CD4-positive, alpha-beta T cell (primary cell): ENCODE data around the gene PNPLA7. TPM values are rescaled to one million over a fixed set of nuclear protein-coding genes. Genes with fewer than 3 reads are reported as not detected.

Experiments
- ATAC-seq: fragments of 200-7000 bp; cut with Tn5 transposase; one replicate; pipeline ENCODE4 v1.10.0; 2022; ENCODE audit warnings: mild to moderate bottlenecking; ENCODE audit not compliant: poor library complexity
- CTCF ChIA-PET: fragments of 350-600 bp; sonication (Branson Sonifier 250); formaldehyde crosslinking; loops from one replicate; lab custom pipeline; 2021; ENCODE audit warnings: antibody characterized with exemption, inconsistent platforms; lab: Charles Lee
- POLR2A ChIA-PET: fragments of 350-600 bp; sonication (Branson Sonifier 250); formaldehyde crosslinking; loops from one replicate; lab custom pipeline; 2021; ENCODE audit warnings: antibody characterized with exemption, inconsistent platforms; lab: Charles Lee
- DNase-seq, 14 experiments: peaks; one replicate each; pipeline ENCODE4 v3.0.0-alpha.2; 2013 to 2020; ENCODE audit warnings: mixed read lengths in 2 of 14
- H3K27ac ChIP-seq, 2 donors: one replicate each; pipeline versions ENCODE4 v1.5.1 to v1.7.0; 2013; ENCODE audit warnings: low read length in 2 of 2, low read depth in 1 of 2, mild to moderate bottlenecking in 1 of 2
- H3K27me3 ChIP-seq, 2 experiments: 1 replicate in 1 of 2; 2 replicates in 1 of 2; pipeline versions ENCODE4 v1.6.1 to v1.7.0; 2013; ENCODE audit warnings: low read length in 2 of 2, control low read depth in 1 of 2, mild to moderate bottlenecking in 1 of 2, moderate library complexity in 1 of 2; ENCODE audit not compliant: insufficient read depth in 2 of 2, control insufficient read depth in 1 of 2
- H3K36me3 ChIP-seq: one replicate; pipeline ENCODE4 v1.6.1; 2013; ENCODE audit warnings: low read length, control low read depth; ENCODE audit not compliant: insufficient read depth
- H3K4me1 ChIP-seq: one replicate; pipeline ENCODE4 v1.6.1; 2013; ENCODE audit warnings: low read length, control low read depth; ENCODE audit not compliant: insufficient read depth
- H3K4me3 ChIP-seq: one replicate; pipeline ENCODE4 v1.5.1; 2013; ENCODE audit warnings: mild to moderate bottlenecking, low read length, moderate library complexity
- H3K9me3 ChIP-seq, 2 experiments: 1 replicate in 1 of 2; 2 replicates in 1 of 2; pipeline versions ENCODE4 v1.6.1 to v1.7.0; 2013; ENCODE audit warnings: low read length in 2 of 2, mild to moderate bottlenecking in 2 of 2, control low read depth in 1 of 2, moderate library complexity in 1 of 2; ENCODE audit not compliant: control insufficient read depth in 1 of 2, insufficient read depth in 1 of 2
- H3K27ac Mint-ChIP-seq: one replicate; pipeline ENCODE4 v1.8.0; 2020; ENCODE audit warnings: mixed read lengths
- H3K27me3 Mint-ChIP-seq: one replicate; pipeline ENCODE4 v1.8.0; 2021; ENCODE audit warnings: mixed read lengths
- H3K36me3 Mint-ChIP-seq: one replicate; pipeline ENCODE4 v1.8.0; 2021; ENCODE audit warnings: low read depth, mixed read lengths
- H3K4me1 Mint-ChIP-seq: one replicate; pipeline ENCODE4 v1.8.0; 2021; ENCODE audit warnings: low read depth, mixed read lengths
- H3K4me3 Mint-ChIP-seq: one replicate; pipeline ENCODE4 v1.8.0; 2020; ENCODE audit warnings: mild to moderate bottlenecking, mixed read lengths
- H3K9me3 Mint-ChIP-seq: one replicate; pipeline ENCODE4 v1.8.0; 2020; ENCODE audit warnings: mixed read lengths
- intact Hi-C, 2 experiments: fragments of 100-400 bp; cut with DNase I in 1 of 2; cut with micrococcal nuclease in 1 of 2; formaldehyde crosslinking; loops; one replicate each; pipeline versions ENCODE4 v1.15.1 to v1.9.0; 2023 to 2025; cut with DNase I, micrococcal nuclease
- total RNA-seq, 174 experiments: library from RNA in 2 of 174; stranded (reverse) in 2 of 174; gene quantifications; one replicate each; pipeline ENCODE4 v1.2.3 and lab custom pipeline; 2021 to 2026
- TF ChIP-seq, protein P1 (sequence below): fragments of 200-600 bp; IDR thresholded peaks from one replicate; pipeline ENCODE4 v1.8.0; 2022; ENCODE audit warnings: antibody characterized with exemption, mild to moderate bottlenecking

The PNPLA7 gene
- total RNA-seq, 2 experiments from 2014 or later, result 7.8 to 8.4 TPM

DNA sequence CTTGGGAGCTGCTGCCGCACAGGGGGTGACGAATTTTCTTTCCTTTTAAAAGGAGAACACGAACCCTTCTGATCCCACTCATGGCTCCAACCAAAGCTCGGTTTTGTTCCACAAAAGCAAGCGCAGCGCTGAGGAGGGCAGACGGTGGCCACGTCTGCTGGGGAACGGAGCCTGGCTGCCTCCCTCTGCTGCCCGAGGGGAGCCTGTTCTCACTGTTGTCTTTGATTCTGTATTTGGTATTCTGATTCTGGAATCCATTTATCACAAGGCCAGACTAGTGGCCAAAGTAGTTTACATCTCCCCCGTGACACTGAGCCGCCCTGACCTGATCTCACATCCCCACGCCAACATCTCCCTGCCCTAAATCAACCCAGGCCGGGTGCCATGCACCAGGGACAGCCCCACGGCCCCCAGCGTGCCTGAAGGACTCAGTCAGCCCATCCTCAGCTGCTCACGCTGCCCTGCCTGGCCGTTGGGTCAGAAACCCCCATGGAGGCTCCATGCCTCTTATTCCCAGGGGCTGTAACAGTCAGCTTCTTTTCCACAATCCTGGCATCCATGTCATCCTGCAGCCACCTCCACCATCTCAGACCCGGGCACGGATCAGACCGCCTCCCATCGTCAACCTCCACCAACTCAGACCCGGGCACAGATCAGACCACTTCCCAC lies 84.3 kb downstream of the PNPLA7 start:
- no peaks in the 10 kb centered on the region for H3K36me3 Mint-ChIP-seq
- DNase-seq (no peak), ATAC-seq (no peak)
- no peaks in the 10 kb centered on the region for H3K9me3 ChIP-seq
- peaks cover 26% of the 10 kb centered on the region for H3K4me1 Mint-ChIP-seq
- no peak overlapping the region for H3K27ac ChIP-seq
- TF ChIP-seq, protein P1, sequence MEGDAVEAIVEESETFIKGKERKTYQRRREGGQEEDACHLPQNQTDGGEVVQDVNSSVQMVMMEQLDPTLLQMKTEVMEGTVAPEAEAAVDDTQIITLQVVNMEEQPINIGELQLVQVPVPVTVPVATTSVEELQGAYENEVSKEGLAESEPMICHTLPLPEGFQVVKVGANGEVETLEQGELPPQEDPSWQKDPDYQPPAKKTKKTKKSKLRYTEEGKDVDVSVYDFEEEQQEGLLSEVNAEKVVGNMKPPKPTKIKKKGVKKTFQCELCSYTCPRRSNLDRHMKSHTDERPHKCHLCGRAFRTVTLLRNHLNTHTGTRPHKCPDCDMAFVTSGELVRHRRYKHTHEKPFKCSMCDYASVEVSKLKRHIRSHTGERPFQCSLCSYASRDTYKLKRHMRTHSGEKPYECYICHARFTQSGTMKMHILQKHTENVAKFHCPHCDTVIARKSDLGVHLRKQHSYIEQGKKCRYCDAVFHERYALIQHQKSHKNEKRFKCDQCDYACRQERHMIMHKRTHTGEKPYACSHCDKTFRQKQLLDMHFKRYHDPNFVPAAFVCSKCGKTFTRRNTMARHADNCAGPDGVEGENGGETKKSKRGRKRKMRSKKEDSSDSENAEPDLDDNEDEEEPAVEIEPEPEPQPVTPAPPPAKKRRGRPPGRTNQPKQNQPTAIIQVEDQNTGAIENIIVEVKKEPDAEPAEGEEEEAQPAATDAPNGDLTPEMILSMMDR, result no peak
- POLR2A ChIA-PET, result no interaction called here
- H3K4me3 Mint-ChIP-seq, result no peak overlapping the region
- H3K4me3 ChIP-seq, result no peak overlapping the region
- H3K27ac Mint-ChIP-seq, result no peak overlapping the region
- H3K9me3 Mint-ChIP-seq, result no peaks in the 10 kb centered on the region
- CTCF ChIA-PET, result no interaction called here
- H3K36me3 ChIP-seq, result no peaks in the 10 kb centered on the region
- no peaks in the 10 kb centered on the region for H3K27me3 Mint-ChIP-seq
- intact Hi-C loops, result loop anchor here in 1 of 2 experiments (5.0 kb wide), 1 partner anchor 56 kb away; no protein-coding TSS in a partner anchor
- H3K4me1 ChIP-seq, result peaks cover 26% of the 10 kb centered on the region
- H3K27me3 ChIP-seq, result no peaks in the 10 kb centered on the region

DNA sequence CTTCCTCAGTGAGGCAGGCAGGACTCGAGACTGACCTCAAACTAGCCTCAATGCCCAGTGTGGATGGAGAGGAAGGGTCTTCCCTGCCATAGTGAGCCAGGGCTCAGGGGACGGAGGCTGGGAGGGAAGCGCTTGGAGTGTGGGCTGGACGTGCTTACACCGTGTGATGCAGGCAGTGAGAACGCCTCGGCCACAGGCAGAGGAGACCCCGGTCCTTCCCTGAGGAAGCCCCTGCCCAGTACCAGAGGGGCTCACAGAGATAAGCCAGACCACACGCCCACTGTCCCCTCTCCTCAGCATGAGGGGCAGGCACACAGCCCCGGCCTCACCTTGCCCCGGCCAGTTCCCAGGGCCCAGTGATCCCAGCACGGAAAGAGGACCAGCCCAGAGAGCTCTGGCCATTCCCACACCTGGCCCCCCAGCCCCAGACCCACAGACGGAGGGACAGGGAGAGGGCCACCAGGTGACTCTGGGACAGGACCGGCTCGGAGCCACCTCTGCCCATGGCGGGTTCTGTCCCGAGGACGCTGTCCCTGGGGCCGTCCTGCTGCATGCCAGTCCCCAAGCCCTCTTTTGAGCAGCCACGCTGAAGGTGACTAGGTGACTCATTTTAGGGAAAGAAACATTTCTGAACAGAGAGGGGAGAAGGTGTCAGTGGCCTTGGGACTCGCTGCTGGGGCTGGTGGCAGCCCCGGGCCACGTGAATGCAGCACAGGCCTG lies 85.0 kb downstream of the PNPLA7 start:
- Histone ChIP-seq H3K4me3 (no peak overlapping the region), H3K36me3 (no peaks in the 10 kb centered on the region), H3K27ac (no peak overlapping the region), H3K27me3 (no peaks in the 10 kb centered on the region), H3K4me1 (peaks cover 33% of the 10 kb centered on the region), H3K9me3 (no peaks in the 10 kb centered on the region)
- CTCF ChIA-PET, result no interaction called here
- no peak overlapping the region for H3K27ac Mint-ChIP-seq
- no peaks in the 10 kb centered on the region for H3K36me3 Mint-ChIP-seq
- intact Hi-C loops, result loop anchor here in 1 of 2 experiments (5.0 kb wide), 2 partner anchors 57 to 163 kb away; partner anchors contain the start of gene NRARP
- POLR2A ChIA-PET, result no interaction called here
- no peak for ATAC-seq
- TF ChIP-seq, protein P1, result no peak
- DNase-seq, result peak in 1 of 14 experiments; percentile 17
- no peak overlapping the region for H3K4me3 Mint-ChIP-seq
- peaks cover 25% of the 10 kb centered on the region for H3K4me1 Mint-ChIP-seq
- H3K27me3 Mint-ChIP-seq, result no peaks in the 10 kb centered on the region
- no peaks in the 10 kb centered on the region for H3K9me3 Mint-ChIP-seq

DNA sequence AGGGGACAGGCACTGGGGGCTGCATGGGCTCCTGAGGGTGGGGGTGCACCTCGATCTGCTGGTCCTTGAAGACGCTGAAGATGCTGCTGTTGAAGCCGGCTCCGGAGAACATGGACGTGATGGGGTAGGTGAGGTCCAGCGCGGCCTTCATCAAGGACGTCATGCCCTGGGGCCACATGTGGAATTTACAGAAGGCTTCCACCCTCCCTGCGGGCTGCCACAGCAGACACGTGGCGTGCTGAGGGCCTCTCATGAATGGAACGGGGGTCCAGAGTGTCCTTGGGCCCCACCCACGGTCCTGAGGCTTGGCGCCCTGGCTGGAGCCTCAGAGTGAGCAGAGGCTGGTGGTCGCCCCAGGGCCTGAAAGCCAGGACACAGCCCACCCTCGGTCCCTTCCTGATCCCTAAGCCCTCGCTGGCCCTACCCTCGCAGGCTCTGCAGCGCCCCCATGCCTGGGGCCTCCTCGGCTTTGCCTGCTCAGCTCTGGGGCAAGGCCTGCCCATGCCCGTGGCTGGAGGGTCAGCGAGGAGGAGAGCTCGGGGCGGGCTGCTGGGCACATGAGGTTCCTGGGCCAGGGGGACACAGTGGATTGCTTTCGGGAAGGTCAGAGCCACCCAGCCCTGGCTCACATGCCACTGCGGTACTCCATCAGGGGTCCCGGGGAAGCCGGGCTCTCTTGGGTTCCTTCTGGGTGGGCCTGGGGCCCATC lies 85.8 kb downstream of the PNPLA7 start:
- intact Hi-C loops, result loop anchor here in 1 of 2 experiments (5.0 kb wide), 1 partner anchor 162 kb away; the partner anchor contains the start of gene NRARP
- no peaks in the 10 kb centered on the region for H3K27me3 Mint-ChIP-seq
- H3K9me3 Mint-ChIP-seq, result no peaks in the 10 kb centered on the region
- Histone ChIP-seq H3K4me3 (no peak overlapping the region), H3K4me1 (peaks cover 40% of the 10 kb centered on the region), H3K36me3 (no peaks in the 10 kb centered on the region), H3K27me3 (no peaks in the 10 kb centered on the region), H3K27ac (no peak overlapping the region), H3K9me3 (no peaks in the 10 kb centered on the region)
- H3K4me3 Mint-ChIP-seq, result peak overlapping the region; percentile 34
- TF ChIP-seq, protein P1, result no peak
- peak in 1 of 14 experiments; percentile 32 for DNase-seq
- H3K27ac Mint-ChIP-seq, result no peak overlapping the region
- POLR2A ChIA-PET, result no interaction called here
- ATAC-seq, result no peak
- CTCF ChIA-PET, result no interaction called here
- peaks cover 29% of the 10 kb centered on the region for H3K4me1 Mint-ChIP-seq
- no peaks in the 10 kb centered on the region for H3K36me3 Mint-ChIP-seq
